Smooth muscle cell (in vitro differentiated cells): Measurements from ENCODE around the gene VCL. TPM values are rescaled to one million over a fixed set of nuclear protein-coding genes. Genes with fewer than 3 reads are reported as not detected.

Experiments used
- DNase-seq: peaks from one replicate; lab custom pipeline; 2025; ENCODE audit not compliant: unreplicated experiment; lab: John Stamatoyannopoulos, UW
- H2AFZ ChIP-seq: fragments of 200-600 bp; sonication (generic); 2 replicates; pipeline ENCODE4 v1.6.0; 2016; ENCODE audit warnings: antibody characterized with exemption, low read depth, mild to moderate bottlenecking
- H3F3A ChIP-seq: fragments of 200-600 bp; sonication (generic); 2 replicates; pipeline ENCODE4 v1.6.0; 2017; ENCODE audit warnings: antibody characterized with exemption, low read depth
- H3K27ac ChIP-seq: fragments of 200-600 bp; sonication (generic); 2 replicates; pipeline ENCODE4 v1.5.1; 2016; ENCODE audit warnings: low read depth, mild to moderate bottlenecking
- H3K27me3 ChIP-seq: fragments of 200-600 bp; sonication (generic); 2 replicates; pipeline ENCODE4 v1.6.1; 2016; ENCODE audit warnings: low read depth, mild to moderate bottlenecking
- H3K36me3 ChIP-seq: fragments of 200-600 bp; sonication (generic); 2 replicates; pipeline ENCODE4 v1.5.1; 2016; ENCODE audit warnings: low read depth
- H3K4me1 ChIP-seq: fragments of 200-600 bp; sonication (generic); 2 replicates; pipeline ENCODE4 v1.5.1; 2016; ENCODE audit warnings: low read depth
- H3K4me2 ChIP-seq: fragments of 200-600 bp; sonication (generic); 2 replicates; pipeline ENCODE4 v1.6.0; 2016; ENCODE audit warnings: mild to moderate bottlenecking
- H3K4me3 ChIP-seq: fragments of 200-600 bp; sonication (generic); 2 replicates; pipeline ENCODE4 v1.5.1; 2016; ENCODE audit warnings: mild to moderate bottlenecking
- H3K79me2 ChIP-seq: fragments of 200-600 bp; sonication (generic); 2 replicates; pipeline ENCODE4 v1.6.0; 2016; ENCODE audit warnings: low read depth, mild to moderate bottlenecking
- H3K9ac ChIP-seq: fragments of 200-600 bp; sonication (generic); 2 replicates; pipeline ENCODE4 v1.6.0; 2016; ENCODE audit warnings: low read depth
- H3K9me3 ChIP-seq: fragments of 200-600 bp; sonication (generic); replicated peaks from 2 replicates; pipeline ENCODE4 v1.5.1; 2016; ENCODE audit warnings: low read depth
- H4K20me1 ChIP-seq: fragments of 200-600 bp; sonication (generic); 2 replicates; pipeline ENCODE4 v1.6.0; 2016; ENCODE audit warnings: low read depth
- CTCF ChIP-seq: fragments of 200-600 bp; sonication (generic); IDR thresholded peaks from 2 replicates; pipeline ENCODE4 v1.5.1; 2017; ENCODE audit warnings: borderline replicate concordance, mild to moderate bottlenecking, antibody characterized with exemption; ENCODE audit not compliant: insufficient read depth, poor library complexity, severe bottlenecking
- WGBS: methylation state at CpG from one replicate; pipeline ENCODE4 v1.1.7; 2016; ENCODE audit warnings: low lambda C conversion rate; 5-methylcytosine and 5-hydroxymethylcytosine counted together
- polyA plus RNA-seq: library from polyadenylated mRNA; unstranded; fragments of >200 nt; fragmentation: Nextera tagmentation; extraction: Ambion mirVana; gene quantifications from 2 replicates; pipeline ENCODE4 v1.2.1, GENCODE V29; 2016
- total RNA-seq: library from RNA; depleted of rRNA; stranded (reverse); fragments of >200 nt; gene quantifications from 2 replicates; pipeline ENCODE4 v1.2.3, GENCODE V29; 2014

The VCL gene
- total and polyA plus RNA-seq, 2 experiments from 2014 or later, result 128 to 187 TPM

DNA sequence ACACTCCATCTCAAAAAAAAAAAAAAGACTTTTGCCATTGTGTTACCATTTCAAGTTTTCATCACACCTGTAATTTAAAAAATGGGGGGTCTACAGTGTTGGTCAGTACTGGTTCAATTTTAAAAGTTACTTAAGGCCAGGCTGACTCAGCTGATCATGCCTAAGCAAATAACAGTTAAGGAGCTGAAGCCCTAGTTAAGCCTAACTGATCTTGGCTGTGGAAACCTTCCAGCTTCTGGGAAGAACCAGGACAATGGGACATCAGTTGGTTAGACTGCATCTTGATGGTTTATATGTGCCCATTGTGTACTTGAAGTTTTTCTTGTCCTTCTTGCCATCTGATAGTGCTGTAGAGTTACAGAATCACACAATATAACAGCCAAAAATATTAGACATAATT, 26.7 kb downstream of the VCL start:
- Histone ChIP-seq H3K4me2 (peak overlapping the region; percentile 35), H3K27me3 (no peaks in the 10 kb centered on the region), H3K79me2 (peaks cover 94% of the 10 kb centered on the region), H2AFZ (no peak overlapping the region), H3K36me3 (no peaks in the 10 kb centered on the region), H3K9ac (no peak overlapping the region), H3K27ac (peak overlapping the region; percentile 7), H3K9me3 (no peaks in the 10 kb centered on the region), H4K20me1 (peaks cover 100% of the 10 kb centered on the region), H3K4me3 (no peak overlapping the region), H3F3A (peaks cover 44% of the 10 kb centered on the region), H3K4me1 (peaks cover 25% of the 10 kb centered on the region)
- no peak for TF ChIP-seq CTCF
- no peak for DNase-seq

GRCh38 chr10:74025380-74025978, 27.6 kb downstream of the VCL start:
- no peak for DNase-seq
- no peak for TF ChIP-seq CTCF
- Histone ChIP-seq H3K9ac (no peak overlapping the region), H3F3A (peaks cover 41% of the 10 kb centered on the region), H3K4me3 (no peak overlapping the region), H3K9me3 (no peaks in the 10 kb centered on the region), H3K4me1 (peaks cover 25% of the 10 kb centered on the region), H2AFZ (no peak overlapping the region), H3K27ac (peak overlapping the region; percentile 62), H4K20me1 (peaks cover 100% of the 10 kb centered on the region), H3K36me3 (no peaks in the 10 kb centered on the region), H3K79me2 (peaks cover 94% of the 10 kb centered on the region), H3K4me2 (peak overlapping the region; percentile 35), H3K27me3 (no peaks in the 10 kb centered on the region)
- 78% methylated on average over 5 of the region's 5 CpGs for WGBS

DNA sequence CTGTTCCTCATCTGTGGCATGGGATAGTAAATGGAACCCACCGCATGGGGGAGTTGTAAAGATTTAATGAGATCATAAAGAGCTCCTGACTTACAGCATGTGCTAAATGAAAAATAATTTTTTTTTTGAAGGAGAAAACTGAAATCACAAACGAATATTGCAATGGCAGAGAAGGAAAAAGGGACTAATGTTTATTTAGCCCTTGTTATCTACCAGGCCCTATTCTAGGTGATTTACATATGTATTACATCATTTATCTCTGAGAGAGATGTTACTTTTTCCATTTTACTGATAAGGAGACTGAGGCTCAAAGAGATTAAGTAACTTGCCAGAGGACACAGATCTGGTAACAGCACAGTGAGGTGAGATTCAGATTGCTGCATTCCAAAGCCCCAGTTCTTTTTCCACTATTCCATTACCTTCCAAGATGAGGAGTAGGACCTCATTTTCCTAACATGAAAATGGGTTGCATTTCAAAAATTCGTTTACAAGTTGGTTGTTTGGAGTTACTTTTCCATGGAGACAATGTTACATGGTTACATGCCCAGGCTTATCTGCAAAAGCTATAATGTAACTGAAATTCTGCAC, 28.6 kb downstream of the VCL start:
- Histone ChIP-seq H3K9me3 (no peaks in the 10 kb centered on the region), H3K27ac (peak overlapping the region; percentile 62), H3K36me3 (peaks cover 4% of the 10 kb centered on the region), H3F3A (peaks cover 36% of the 10 kb centered on the region), H3K27me3 (no peaks in the 10 kb centered on the region), H4K20me1 (peaks cover 100% of the 10 kb centered on the region), H3K4me1 (peaks cover 19% of the 10 kb centered on the region), H3K4me2 (peak overlapping the region; percentile 33), H3K79me2 (peaks cover 99% of the 10 kb centered on the region), H3K4me3 (no peak overlapping the region), H3K9ac (no peak overlapping the region), H2AFZ (no peak overlapping the region)
- 41% methylated on average over 3 of the region's 3 CpGs for WGBS
- DNase-seq, result no peak
- peak; percentile 7 for TF ChIP-seq CTCF

- Histone ChIP-seq H2AFZ (no peak overlapping the region), H3K4me1 (peaks cover 10% of the 10 kb centered on the region), H3K79me2 (peaks cover 98% of the 10 kb centered on the region), H3K27me3 (no peaks in the 10 kb centered on the region), H3K4me2 (no peak overlapping the region), H3K9ac (no peak overlapping the region), H3K9me3 (no peaks in the 10 kb centered on the region), H3F3A (peaks cover 30% of the 10 kb centered on the region), H3K4me3 (no peak overlapping the region), H3K27ac (peak overlapping the region; percentile 62), H3K36me3 (peaks cover 4% of the 10 kb centered on the region), H4K20me1 (peaks cover 100% of the 10 kb centered on the region)
- 91% methylated on average over 2 of the region's 2 CpGs for WGBS
- DNase-seq, result no peak
- no peak for TF ChIP-seq CTCF
These were observed 29.8 kb downstream of the VCL start for GRCh38 chr10:74027702-74028101.
